ENCODE results near the gene CDKAL1.
"Not testable (repeated sequence)": the region's sequence is repeated elsewhere in the genome, so short reads cannot be mapped to it uniquely, and the experiment has no call there.

GRCh38 chr6:21254460-21254859, 720.2 kb downstream of the CDKAL1 start:
- not testable (repeated sequence) for TF ChIP-seq POLR2A, CTCF (IDR thresholded peaks at IDR 0.05)
